Raji (cell line): ENCODE measurements around the gene PLXDC2.

ENCODE experiments used
- POLR2A ChIP-seq: IDR thresholded peaks from 2 replicates; pipeline ENCODE4 v1.6.1; 2011; ENCODE audit warnings: low read depth, low read length, control low read depth; ENCODE audit not compliant: insufficient read depth

PLXDC2 gene

DNA sequence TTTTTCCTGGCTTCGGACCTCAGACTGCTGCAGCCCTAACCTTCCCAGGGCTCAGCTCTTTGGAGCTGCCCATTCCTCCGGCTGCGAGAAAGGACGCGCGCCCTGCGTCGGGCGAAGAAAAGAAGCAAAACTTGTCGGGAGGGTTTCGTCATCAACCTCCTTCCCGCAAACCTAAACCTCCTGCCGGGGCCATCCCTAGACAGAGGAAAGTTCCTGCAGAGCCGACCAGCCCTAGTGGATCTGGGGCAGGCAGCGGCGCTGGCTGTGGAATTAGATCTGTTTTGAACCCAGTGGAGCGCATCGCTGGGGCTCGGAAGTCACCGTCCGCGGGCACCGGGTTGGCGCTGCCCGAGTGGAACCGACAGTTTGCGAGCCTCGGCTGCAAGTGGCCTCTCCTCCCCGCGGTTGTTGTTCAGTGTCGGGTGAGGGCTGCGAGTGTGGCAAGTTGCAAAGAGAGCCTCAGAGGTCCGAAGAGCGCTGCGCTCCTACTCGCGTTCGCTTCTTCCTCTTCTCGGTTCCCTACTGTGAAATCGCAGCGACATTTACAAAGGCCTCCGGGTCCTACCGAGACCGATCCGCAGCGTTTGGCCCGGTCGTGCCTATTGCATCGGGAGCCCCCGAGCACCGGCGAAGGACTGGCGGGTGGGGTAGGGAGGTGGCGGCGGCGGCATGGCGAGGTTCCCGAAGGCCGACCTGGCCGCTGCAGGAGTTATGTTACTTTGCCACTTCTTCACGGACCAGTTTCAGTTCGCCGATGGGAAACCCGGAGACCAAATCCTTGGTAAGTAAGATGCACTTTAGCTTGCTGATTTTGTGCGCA, at the start of gene PLXDC2:
PLXDC2 (plus strand) TSS at position 22 of the 820 bp plus-strand sequence.
- no peak for TF ChIP-seq POLR2A

DNA sequence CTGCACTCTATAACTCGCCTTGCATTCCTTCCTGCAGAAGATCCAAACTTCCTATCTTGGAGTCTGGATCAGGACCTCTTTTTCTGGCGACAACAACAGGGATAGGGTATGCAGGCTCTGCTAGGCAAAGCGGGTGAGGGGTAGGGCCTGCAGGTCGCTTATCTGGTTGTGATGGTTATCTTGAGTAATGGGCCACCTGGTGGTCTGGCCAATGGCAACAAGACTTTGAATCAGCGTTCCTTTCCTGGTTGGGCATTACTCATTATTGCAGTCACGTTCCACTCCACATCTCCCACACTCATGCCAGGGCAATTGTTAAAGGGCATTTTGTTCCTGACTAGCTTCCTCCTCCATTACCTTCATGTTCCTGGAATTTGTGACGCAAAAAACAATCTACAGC, 48.4 kb upstream of the PLXDC2 start:
- no peak for TF ChIP-seq POLR2A

DNA sequence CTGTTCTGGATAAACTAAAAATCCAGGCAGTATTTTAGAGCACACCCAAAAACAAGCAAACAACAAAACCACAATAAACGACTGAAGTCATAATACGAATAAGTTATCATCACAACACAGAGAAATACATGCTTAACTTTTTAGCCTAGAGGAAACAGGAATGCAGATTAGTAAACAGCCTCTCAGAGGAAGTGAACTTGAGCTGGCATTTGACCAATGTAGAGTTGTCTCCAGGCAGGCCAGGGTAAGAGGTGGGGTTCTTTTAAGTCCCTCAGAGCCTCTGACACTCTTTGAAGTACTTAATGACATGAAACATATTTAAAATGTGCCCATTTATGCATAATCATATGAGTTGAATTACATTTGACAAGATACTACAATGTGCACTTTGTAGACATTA, 43.3 kb upstream of the PLXDC2 start:
- no peak for TF ChIP-seq POLR2A

DNA sequence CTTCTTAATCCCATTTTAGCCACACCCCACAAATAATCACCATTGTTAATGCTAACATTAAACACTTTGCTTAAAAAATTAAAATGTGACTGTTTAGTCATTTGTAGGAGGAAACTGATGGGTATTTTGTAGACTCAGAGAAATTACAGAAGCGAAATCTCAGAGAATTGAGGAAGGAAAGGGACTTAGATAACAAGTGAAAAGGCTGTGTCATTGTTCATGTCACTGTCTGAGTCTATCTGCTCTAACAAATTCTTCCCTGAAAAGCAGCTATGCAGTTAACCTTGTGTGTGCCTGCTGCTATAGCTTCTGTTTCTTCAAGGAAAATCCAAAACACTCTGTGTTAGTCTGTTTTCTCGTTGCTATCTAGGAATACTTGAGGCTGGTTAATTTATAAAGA, 40.9 kb upstream of the PLXDC2 start:
- TF ChIP-seq POLR2A, result no peak

DNA sequence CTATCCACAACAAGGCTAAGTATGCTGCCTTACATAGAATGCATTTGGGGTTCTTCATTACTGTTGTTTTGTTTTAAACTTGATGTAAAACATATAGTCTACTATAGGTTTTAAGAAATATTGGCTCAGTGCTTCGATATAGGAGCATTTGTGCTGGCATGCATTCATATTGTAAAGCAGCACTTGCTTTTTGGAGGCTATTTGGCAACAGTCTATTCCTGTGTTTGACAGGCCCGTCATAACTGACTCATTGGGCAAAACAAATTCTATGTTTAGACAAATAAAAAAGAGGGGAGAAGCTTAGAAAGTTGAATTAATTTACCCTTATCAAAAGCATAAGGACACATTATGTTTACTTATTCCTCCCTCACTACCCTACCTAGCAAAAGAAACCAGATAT, 38.4 kb upstream of the PLXDC2 start:
- no peak for TF ChIP-seq POLR2A

DNA sequence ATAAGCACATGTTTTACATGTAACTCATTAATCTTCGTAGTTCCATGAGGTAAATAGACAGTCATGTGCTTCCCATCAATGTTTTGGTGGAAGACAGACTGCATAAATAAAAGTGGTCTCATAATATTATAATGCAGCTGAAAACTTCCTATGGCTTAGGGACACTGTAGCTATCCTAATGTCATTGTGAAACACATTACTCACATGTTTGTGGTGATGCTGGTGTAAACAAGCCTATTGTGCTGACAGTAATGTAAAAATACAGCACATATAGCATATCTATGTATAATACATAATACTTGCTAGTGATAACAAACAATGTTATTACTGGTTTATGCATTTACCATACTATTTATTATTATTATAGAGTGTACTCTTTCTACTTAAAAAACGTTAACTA, 37.2 kb upstream of the PLXDC2 start:
- no peak for TF ChIP-seq POLR2A

DNA sequence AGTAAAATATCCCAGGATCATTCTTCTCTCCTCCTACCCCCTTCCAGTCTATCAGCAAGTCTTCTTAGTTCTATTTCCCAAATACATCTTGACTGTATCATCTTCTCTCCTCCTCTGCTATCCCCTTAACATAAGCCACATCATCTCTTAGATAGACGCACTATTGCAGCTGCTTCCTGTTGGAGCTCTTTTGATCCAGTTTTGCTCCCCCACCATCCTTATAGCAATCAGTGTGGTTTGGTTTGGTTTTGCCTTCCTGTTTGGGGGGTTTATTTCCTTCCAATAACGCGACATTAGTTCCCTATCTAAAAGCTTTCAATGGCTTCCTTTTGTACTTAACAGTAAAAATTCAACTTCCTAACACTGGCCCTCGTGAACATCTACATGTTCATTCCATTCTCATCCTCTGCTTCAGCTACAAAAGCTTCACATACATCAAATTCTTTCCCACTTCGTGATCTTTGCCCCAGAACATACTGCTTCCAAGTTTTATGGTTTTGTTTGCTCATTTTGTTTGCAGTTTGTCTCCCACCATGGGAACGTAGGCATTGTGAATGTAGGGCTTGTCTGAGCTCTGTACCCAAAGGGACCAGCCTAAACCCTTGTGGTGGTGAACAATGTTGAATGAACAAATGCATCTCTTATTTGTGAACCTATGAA, 33.7 kb upstream of the PLXDC2 start:
- no peak for TF ChIP-seq POLR2A

DNA sequence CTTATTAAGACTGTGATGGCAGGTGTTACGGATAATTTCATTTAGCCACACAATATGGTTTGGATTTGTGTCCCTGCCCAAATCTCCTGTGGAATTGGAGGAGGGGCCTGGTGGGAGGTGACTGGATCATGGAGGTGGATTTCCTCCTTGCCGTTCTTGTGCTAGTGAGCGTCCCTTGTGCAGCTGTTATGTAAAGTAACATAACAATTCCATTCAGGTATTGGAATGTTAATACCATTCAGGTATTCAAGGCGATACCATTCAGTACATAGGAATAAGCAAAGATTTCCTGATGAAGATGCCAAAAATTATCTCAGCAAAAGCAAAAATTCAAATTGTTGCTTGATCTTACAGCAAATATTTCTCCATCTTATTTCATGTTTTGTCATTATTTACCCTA, 32.5 kb upstream of the PLXDC2 start:
- TF ChIP-seq POLR2A, result no peak

DNA sequence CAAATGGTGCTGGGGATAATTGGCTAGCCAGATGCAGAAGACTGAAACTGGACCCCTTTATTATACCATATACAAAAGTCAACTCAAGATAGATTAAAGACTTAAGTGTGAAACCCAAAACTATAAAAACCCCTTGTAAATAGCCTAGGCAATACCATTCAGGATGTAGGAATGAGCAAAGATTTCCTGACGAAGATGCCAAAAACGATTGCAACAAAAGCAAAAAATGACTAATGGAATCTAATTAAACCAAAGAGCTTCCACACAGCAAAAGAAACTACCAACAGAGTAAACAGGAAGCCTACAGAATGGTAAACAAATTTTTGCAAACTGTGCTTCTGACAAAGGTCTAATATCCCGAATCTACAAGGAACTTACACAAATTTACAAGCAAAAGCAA, 30.9 kb upstream of the PLXDC2 start:
- no peak for TF ChIP-seq POLR2A

DNA sequence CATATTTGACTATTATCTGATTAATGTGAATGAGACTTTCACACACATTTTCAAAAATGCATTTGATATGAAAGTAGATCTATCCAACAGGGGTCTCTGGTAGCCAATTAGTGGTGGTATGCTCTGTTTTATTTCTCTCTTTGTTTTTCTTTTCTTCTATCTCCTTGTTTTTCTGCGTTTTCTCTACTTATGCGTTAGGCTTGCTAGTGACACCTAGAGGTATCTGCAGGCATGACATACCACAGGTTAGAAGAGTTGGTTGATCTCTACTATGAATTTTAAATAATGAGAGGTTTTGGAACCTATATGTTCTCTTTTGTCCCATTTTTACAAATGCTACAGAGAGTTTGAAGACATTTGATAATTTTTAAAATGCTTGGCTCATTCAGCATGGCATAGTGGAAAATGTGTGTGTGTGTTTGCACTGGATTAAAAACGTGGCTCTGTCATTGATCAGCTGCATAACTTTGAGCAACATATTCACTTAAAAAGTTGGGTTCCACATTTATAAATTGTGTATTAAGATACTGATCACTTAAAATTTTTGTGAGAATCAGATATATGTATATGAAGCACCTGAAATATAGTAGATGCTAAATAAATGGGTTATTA, 28.1 kb upstream of the PLXDC2 start:
- TF ChIP-seq POLR2A, result no peak

DNA sequence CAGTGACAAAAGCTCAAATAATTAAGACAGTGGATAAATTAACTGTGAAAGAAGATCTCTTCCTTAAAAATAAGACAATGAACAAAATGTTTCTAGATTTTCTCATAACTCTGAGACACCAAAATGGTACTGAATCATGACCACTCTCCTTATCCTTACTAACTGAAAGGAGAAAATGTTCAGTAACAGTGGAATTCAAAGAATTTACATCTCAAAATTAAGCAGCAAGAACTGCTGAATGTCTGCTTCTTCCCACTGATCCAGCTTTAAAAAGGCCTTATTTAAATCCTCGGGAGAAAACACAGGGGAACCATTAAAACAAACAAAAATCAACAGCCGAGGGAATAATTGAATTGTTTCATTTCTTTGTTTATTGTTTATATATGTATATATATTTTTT, 27.3 kb upstream of the PLXDC2 start:
- no peak for TF ChIP-seq POLR2A

DNA sequence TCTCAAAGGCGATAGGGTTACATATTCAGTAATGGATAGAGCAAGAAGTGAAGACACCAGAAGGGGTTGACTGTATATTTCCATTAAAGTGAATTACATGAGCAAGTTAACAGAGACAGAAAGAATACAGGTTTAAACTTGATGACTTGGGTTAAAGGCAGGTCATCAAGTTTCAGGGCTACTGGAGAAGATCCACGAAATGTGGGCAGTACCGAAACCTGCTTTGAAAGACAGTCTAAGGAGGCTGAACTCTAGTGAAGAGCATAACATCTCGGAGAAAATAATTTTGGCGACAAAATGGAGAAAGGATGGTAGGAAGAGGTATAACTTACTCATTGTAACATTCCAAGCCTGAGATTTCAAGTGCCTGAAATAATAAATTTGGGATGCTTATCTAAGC, 26.6 kb upstream of the PLXDC2 start:
- no peak for TF ChIP-seq POLR2A

DNA sequence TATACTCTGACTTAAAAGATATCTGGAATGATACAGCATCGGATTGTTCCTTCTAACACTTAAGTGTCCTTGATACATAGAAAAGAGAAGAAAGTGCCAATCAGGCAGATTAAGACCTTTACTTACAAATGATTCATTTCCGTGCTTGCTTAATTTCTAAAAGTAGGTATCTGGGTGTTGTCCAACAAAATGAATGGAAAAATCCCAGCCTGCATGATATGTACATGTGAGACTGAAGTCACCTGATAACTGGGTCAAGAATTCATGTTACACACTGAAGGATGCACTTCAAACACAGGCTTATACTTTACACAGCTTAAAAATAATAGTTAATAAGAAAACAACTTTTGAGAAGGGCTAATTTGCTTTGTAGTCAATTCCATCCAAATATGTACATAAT, 25.2 kb upstream of the PLXDC2 start:
- TF ChIP-seq POLR2A, result no peak

DNA sequence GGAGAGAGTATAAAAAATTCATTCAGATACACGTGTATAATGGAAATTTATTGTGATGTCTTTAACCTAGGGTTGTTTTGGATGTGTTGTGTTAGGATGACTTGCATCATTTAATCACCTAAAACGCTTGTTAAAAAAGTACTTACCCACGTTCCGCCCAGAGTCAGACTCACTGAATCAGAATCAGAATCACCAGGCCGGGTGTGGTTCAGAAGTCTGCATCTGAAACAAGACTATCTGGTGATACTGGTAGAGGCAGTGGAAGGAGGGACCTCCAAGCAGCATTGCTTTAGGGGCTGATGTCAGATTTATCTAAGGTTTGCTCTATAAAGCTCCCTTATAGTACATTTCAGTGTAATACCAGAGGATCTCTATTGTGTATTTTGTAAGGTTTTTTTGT, 20.5 kb upstream of the PLXDC2 start:
- no peak for TF ChIP-seq POLR2A

DNA sequence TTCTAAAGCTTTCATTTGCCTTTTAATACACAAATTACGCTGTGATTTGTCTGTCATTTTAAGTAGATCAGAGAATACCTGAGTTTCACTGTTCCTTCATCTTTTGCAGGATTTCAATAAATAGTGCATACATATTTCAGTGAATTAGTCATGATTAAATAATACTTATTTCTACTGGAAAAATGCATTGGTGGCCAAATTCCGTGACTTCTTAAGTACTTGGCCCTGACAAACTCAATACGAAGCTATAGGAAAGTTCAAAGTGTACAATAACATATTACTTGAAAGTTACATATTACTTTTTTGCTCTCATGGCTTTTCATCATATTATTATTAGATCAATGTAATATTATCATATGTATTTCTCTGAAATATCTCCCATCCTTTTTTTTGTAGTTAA, 16.1 kb upstream of the PLXDC2 start:
- TF ChIP-seq POLR2A, result no peak

DNA sequence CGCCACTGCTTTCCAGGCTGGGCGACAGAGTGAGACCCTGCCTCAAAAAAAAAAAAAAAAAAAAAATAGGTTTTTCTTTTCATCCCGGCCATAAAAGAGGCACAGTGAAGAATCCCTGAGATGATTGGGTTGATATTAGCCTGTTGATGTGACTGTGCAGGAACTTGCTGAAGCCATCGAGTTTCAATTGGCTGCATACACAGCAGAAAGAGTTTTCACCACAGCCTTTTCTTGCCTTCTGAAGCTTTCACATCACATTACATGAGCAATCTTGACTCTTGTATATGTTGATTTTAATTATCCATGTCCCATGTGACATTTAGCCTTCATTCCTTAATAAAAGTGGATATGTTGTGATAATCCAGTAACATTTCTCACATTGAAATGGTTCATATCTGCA, 14.9 kb upstream of the PLXDC2 start:
- TF ChIP-seq POLR2A, result no peak

DNA sequence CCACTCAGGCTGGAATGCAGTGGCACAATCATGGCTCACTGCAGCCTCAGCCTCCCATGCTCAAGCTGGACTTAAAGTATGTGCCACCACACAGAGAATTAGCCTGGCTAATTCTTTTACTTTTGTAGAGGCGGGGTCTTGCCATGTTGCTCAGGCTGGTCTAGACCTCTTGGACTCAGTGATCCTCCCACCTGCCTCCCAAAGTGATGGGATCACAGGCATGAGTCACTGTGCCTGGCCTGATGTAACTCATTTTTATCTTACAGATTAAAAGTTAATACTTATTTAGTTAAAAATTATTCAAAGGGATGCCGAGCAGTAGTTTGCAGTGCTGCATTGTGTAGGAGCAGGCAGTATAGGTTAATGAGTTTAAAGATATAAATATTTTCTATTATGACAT, 12.6 kb upstream of the PLXDC2 start:
- no peak for TF ChIP-seq POLR2A

DNA sequence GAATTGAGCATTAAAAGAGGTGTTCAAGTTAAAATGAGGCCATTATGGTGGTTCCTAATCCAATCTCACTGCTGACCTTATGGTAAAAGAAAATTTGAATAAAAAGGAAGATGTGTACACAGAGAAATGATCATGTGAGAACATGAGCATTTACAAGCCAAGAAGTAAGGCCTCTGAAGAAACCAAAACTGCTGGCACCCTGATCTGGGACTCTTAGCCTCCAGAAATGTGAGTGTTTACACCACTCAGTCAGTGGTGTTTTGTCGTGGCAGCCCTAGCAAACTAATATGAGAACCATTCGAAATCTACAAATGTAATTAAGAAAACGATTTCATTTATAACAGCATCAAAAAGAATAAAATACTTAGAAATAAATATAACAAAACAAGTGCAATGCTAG, 6.8 kb upstream of the PLXDC2 start:
- TF ChIP-seq POLR2A, result no peak
